Astrocyte (in vitro differentiated cells and primary cell): ENCODE measurements around the gene CKAP2. TPM values are rescaled to one million over a fixed set of nuclear protein-coding genes. Genes with fewer than 3 reads are reported as not detected.

Experiments
- DNase-seq: peaks from one replicate; pipeline ENCODE4 v3.0.0-alpha.2; 2010; ENCODE audit warnings: low read depth
- FAIRE-seq: peaks from 2 replicates; lab custom pipeline; 2011; peaks lifted over from hg19 to GRCh38; lab: Jason Lieb, UNC
- H2AFZ ChIP-seq: 2 replicates; pipeline ENCODE4 v1.6.0; 2012; ENCODE audit warnings: low read depth, low read length, inconsistent platforms
- H3K27ac ChIP-seq: 2 replicates; pipeline ENCODE4 v1.5.1; 2011; ENCODE audit warnings: low read depth, low read length, inconsistent platforms
- H3K27me3 ChIP-seq: 2 replicates; pipeline ENCODE4 v1.6.0; 2011; ENCODE audit warnings: low read length, inconsistent platforms; ENCODE audit not compliant: insufficient read depth
- H3K36me3 ChIP-seq: 2 replicates; pipeline ENCODE4 v1.5.1; 2011; ENCODE audit warnings: low read length, inconsistent platforms; ENCODE audit not compliant: insufficient read depth
- H3K4me1 ChIP-seq: 2 replicates; pipeline ENCODE4 v1.5.1; 2011; ENCODE audit warnings: low read length, inconsistent platforms; ENCODE audit not compliant: insufficient read depth
- H3K4me2 ChIP-seq: 2 replicates; pipeline ENCODE4 v1.6.0; 2012; ENCODE audit warnings: low read length, inconsistent platforms
- H3K4me3 ChIP-seq: 2 replicates; pipeline ENCODE4 v1.5.1; 2011; ENCODE audit warnings: low read depth, mild to moderate bottlenecking, low read length, inconsistent platforms; ENCODE audit not compliant: insufficient read depth
- H3K79me2 ChIP-seq: 2 replicates; pipeline ENCODE4 v1.6.0; 2012; ENCODE audit warnings: mild to moderate bottlenecking, low read length, inconsistent platforms; ENCODE audit not compliant: insufficient read depth
- H3K9ac ChIP-seq: 2 replicates; pipeline ENCODE4 v1.6.0; 2012; ENCODE audit warnings: mild to moderate bottlenecking, low read length, inconsistent platforms
- H3K9me3 ChIP-seq: 2 replicates; pipeline ENCODE4 v1.5.1; 2012; ENCODE audit warnings: low read depth, mild to moderate bottlenecking, low read length, inconsistent platforms; ENCODE audit not compliant: insufficient read depth
- H4K20me1 ChIP-seq: 2 replicates; pipeline ENCODE4 v1.6.0; 2012; ENCODE audit warnings: low read length, inconsistent platforms; ENCODE audit not compliant: insufficient read depth
- H3K27ac Mint-ChIP-seq: one replicate; pipeline ENCODE4 v1.8.0; 2021; ENCODE audit warnings: mild to moderate bottlenecking, mixed read lengths; ENCODE audit not compliant: unreplicated experiment
- H3K27me3 Mint-ChIP-seq: one replicate; pipeline ENCODE4 v1.8.0; 2021; ENCODE audit warnings: low read depth, mixed read lengths; ENCODE audit not compliant: unreplicated experiment
- H3K36me3 Mint-ChIP-seq: one replicate; pipeline ENCODE4 v1.8.0; 2021; ENCODE audit warnings: low read depth, mixed read lengths; ENCODE audit not compliant: unreplicated experiment
- H3K4me1 Mint-ChIP-seq: one replicate; pipeline ENCODE4 v1.8.0; 2021; ENCODE audit warnings: low read depth, mixed read lengths; ENCODE audit not compliant: unreplicated experiment
- H3K4me3 Mint-ChIP-seq: one replicate; pipeline ENCODE4 v1.8.0; 2021; ENCODE audit warnings: mild to moderate bottlenecking, moderate library complexity, mixed read lengths; ENCODE audit not compliant: unreplicated experiment
- H3K9me3 Mint-ChIP-seq: one replicate; pipeline ENCODE4 v1.8.0; 2021; ENCODE audit warnings: mild to moderate bottlenecking, mixed read lengths; ENCODE audit not compliant: unreplicated experiment
- EZH2 ChIP-seq: IDR thresholded peaks from 2 replicates; pipeline ENCODE4 v1.6.1; 2012; ENCODE audit warnings: mild to moderate bottlenecking, low read length, inconsistent platforms; ENCODE audit not compliant: insufficient read depth
- total RNA-seq: library from RNA; stranded (reverse); gene quantifications from 2 replicates; pipeline ENCODE4 v1.2.1, GENCODE V29; 2021
- TF ChIP-seq, protein P1 (sequence below): IDR thresholded peaks from 2 replicates; pipeline ENCODE4 v1.5.1; 2011; ENCODE audit warnings: low read depth, mild to moderate bottlenecking, inconsistent platforms, low read length, moderate library complexity; ENCODE audit not compliant: insufficient read depth

The CKAP2 gene
- total RNA-seq, 1 donor from 2014 or later = 48.4 TPM

DNA sequence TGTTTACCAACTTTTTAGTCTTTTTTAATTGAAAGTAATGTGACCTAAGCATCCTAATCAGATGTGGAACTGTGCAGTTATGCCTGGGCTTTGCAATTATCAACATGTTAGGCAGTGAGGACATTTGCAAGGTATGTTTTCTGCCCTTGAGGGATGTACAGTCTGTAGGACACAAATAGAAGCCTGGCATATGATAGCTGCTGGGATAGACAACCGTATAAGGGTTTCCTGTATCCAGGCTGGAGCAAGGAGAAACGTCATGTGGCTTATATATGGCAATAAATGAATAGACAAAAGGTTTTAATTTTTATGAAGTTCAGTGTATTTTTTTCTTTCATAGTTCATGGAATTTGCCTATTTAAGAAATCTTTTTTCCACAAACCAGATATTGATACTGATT lies 2.8 kb upstream of the CKAP2 start:
- no peak overlapping the region for H3K27ac Mint-ChIP-seq
- Histone ChIP-seq H3K9ac (no peak overlapping the region), H3K27ac (no peak overlapping the region), H3K4me3 (no peak overlapping the region), H3K79me2 (peaks cover 50% of the 10 kb centered on the region), H3K9me3 (no peaks in the 10 kb centered on the region), H4K20me1 (peaks cover 15% of the 10 kb centered on the region), H3K27me3 (no peaks in the 10 kb centered on the region), H3K36me3 (no peaks in the 10 kb centered on the region), H2AFZ (no peak overlapping the region), H3K4me1 (peaks cover 33% of the 10 kb centered on the region), H3K4me2 (no peak overlapping the region)
- H3K4me3 Mint-ChIP-seq = no peak overlapping the region
- H3K4me1 Mint-ChIP-seq = peaks cover 14% of the 10 kb centered on the region
- DNase-seq = no peak
- FAIRE-seq = no peak
- TF ChIP-seq EZH2 = no peak
- TF ChIP-seq, protein P1, sequence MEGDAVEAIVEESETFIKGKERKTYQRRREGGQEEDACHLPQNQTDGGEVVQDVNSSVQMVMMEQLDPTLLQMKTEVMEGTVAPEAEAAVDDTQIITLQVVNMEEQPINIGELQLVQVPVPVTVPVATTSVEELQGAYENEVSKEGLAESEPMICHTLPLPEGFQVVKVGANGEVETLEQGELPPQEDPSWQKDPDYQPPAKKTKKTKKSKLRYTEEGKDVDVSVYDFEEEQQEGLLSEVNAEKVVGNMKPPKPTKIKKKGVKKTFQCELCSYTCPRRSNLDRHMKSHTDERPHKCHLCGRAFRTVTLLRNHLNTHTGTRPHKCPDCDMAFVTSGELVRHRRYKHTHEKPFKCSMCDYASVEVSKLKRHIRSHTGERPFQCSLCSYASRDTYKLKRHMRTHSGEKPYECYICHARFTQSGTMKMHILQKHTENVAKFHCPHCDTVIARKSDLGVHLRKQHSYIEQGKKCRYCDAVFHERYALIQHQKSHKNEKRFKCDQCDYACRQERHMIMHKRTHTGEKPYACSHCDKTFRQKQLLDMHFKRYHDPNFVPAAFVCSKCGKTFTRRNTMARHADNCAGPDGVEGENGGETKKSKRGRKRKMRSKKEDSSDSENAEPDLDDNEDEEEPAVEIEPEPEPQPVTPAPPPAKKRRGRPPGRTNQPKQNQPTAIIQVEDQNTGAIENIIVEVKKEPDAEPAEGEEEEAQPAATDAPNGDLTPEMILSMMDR = no peak
- no peaks in the 10 kb centered on the region for H3K9me3 Mint-ChIP-seq
- H3K36me3 Mint-ChIP-seq = no peaks in the 10 kb centered on the region
- no peaks in the 10 kb centered on the region for H3K27me3 Mint-ChIP-seq

DNA sequence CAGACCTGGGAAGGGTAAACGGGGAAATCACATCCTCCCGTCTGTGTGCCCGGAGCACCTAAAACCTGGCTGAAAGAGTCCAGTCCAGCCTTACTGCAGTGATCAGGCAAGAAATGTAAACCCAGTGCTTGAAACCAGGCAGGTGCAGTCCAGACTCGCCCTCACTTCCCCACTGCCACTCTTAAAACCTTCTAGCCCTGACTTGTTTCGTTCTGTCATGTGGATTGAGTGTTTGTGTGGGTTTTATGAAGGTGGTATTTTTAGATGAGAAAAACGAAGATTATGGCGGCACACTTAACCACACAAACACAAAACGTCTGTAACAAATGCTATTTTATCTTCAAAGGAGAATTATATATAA lies 839 bp upstream of the CKAP2 start:
- Histone ChIP-seq H3K36me3 (no peaks in the 10 kb centered on the region), H3K4me3 (peak overlapping the region; percentile 80), H3K9ac (peak overlapping the region; percentile 83), H3K27me3 (no peaks in the 10 kb centered on the region), H3K79me2 (peaks cover 47% of the 10 kb centered on the region), H3K4me2 (peak overlapping the region; percentile 89), H2AFZ (peak overlapping the region; percentile 92), H3K27ac (peak overlapping the region; percentile 81), H3K9me3 (no peaks in the 10 kb centered on the region), H3K4me1 (peaks cover 17% of the 10 kb centered on the region), H4K20me1 (no peaks in the 10 kb centered on the region)
- peaks cover 5% of the 10 kb centered on the region for H3K36me3 Mint-ChIP-seq
- H3K4me3 Mint-ChIP-seq = peak overlapping the region; percentile 84
- no peak for DNase-seq
- H3K9me3 Mint-ChIP-seq = no peaks in the 10 kb centered on the region
- peak overlapping the region; percentile 22 for H3K27ac Mint-ChIP-seq
- peaks cover 4% of the 10 kb centered on the region for H3K4me1 Mint-ChIP-seq
- no peaks in the 10 kb centered on the region for H3K27me3 Mint-ChIP-seq
- no peak for FAIRE-seq
- no peak for TF ChIP-seq EZH2
- TF ChIP-seq, protein P1 = no peak

DNA sequence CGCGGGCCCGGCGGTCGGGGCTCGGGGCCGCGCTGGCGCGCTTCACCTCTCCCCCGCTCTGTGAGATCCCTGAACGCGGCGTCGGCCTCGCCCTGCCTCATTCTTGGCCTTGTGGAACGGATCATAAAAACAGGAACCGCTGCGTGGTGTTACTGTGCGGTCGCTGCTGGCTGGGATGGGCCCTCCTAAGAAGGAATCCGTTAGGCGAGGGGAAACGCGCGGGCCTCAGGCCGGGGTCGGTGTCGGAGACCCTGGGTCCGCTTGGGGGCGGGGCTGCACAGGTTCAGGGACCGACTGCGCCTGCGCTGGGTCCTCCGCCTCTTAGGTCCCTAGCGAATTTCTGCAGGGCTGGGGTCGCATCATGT lies 381 bp downstream of the CKAP2 start:
- H3K27ac ChIP-seq = peak overlapping the region; percentile 81
- FAIRE-seq = no peak
- no peaks in the 10 kb centered on the region for H3K9me3 ChIP-seq
- peaks cover 49% of the 10 kb centered on the region for H3K79me2 ChIP-seq
- Mint-ChIP-seq H3K27ac (peak overlapping the region; percentile 31), H3K27me3 (no peaks in the 10 kb centered on the region), H3K4me3 (peak overlapping the region; percentile 87), H3K4me1 (peaks cover 5% of the 10 kb centered on the region), H3K9me3 (no peaks in the 10 kb centered on the region), H3K36me3 (peaks cover 5% of the 10 kb centered on the region)
- H2AFZ ChIP-seq = peak overlapping the region; percentile 92
- H3K4me3 ChIP-seq = peak overlapping the region; percentile 80
- no peaks in the 10 kb centered on the region for H3K27me3 ChIP-seq
- H4K20me1 ChIP-seq = no peaks in the 10 kb centered on the region
- H3K36me3 ChIP-seq = peaks cover 1% of the 10 kb centered on the region
- TF ChIP-seq EZH2 = no peak
- TF ChIP-seq, protein P1 = no peak
- peak overlapping the region; percentile 89 for H3K4me2 ChIP-seq
- DNase-seq = no peak
- H3K9ac ChIP-seq = peak overlapping the region; percentile 83
- H3K4me1 ChIP-seq = peaks cover 17% of the 10 kb centered on the region
